GM12891 (cell line): ENCODE measurements around the gene ZRSR2.

Experiments
- DNase-seq: peaks from one replicate; pipeline ENCODE4 v3.0.0; 2011; ENCODE audit warnings: low spot score; ENCODE audit not compliant: insufficient read length
- FAIRE-seq: peaks from 2 replicates; lab custom pipeline; 2011; peaks lifted over from hg19 to GRCh38; lab: Jason Lieb, UNC
- PAX5 ChIP-seq: IDR thresholded peaks from 2 replicates; pipeline ENCODE4 v1.6.1; 2011; ENCODE audit warnings: low read length, moderate library complexity, mild to moderate bottlenecking; ENCODE audit not compliant: insufficient read depth, severe bottlenecking
- POLR2A ChIP-seq: IDR thresholded peaks from 2 replicates; pipeline ENCODE4 v1.6.1; 2011; ENCODE audit warnings: low read depth, low read length, control low read depth
- POLR2AphosphoS5 ChIP-seq: IDR thresholded peaks from 2 replicates; pipeline ENCODE4 v1.6.1; 2011; ENCODE audit warnings: low read depth, low read length, control low read depth
- POU2F2 ChIP-seq: IDR thresholded peaks from 2 replicates; pipeline ENCODE4 v1.6.1; 2011; ENCODE audit warnings: low read depth, mild to moderate bottlenecking, control low read depth, low read length, moderate library complexity
- SPI1 ChIP-seq: IDR thresholded peaks from 2 replicates; pipeline ENCODE4 v1.6.1; 2011; ENCODE audit warnings: low read depth, low read length, control low read depth
- TAF1 ChIP-seq: IDR thresholded peaks from 2 replicates; pipeline ENCODE4 v1.6.1; 2011; ENCODE audit warnings: low read depth, low read length, control low read depth

The ZRSR2 gene

DNA sequence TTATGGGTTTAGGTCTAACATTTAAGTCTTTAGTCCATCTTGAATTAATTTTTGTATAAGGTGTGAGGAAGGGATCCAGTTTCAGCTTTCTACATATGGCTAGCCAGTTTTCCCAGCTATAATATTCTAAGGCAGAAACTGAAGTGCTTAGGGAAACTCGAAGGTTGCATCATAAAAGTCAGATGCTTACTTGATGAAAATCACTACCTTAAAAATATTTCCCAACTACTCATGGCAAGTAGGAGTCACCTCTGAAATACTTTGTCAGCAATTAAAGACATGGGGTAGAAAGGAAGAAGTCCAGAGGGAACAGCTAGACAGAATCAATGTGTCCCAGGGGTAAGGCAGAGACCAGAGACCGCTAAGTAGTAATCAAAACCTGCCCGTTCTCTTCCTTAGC lies 70.6 kb downstream of the ZRSR2 start:
- DNase-seq (no peak), FAIRE-seq (no peak)
- no peak for TF ChIP-seq POU2F2
- no peak for TF ChIP-seq POLR2A
- no peak for TF ChIP-seq TAF1
- TF ChIP-seq SPI1 = no peak
- no peak for TF ChIP-seq PAX5
- no peak for TF ChIP-seq POLR2AphosphoS5

GRCh38 chrX:15864023-15864422 lies 73.7 kb downstream of the ZRSR2 start:
- DNase-seq = no peak
- TF ChIP-seq SPI1 (no peak), PAX5 (no peak), POLR2AphosphoS5 (no peak), POU2F2 (no peak), TAF1 (no peak), POLR2A (no peak)
- FAIRE-seq = peak; percentile 20

DNA sequence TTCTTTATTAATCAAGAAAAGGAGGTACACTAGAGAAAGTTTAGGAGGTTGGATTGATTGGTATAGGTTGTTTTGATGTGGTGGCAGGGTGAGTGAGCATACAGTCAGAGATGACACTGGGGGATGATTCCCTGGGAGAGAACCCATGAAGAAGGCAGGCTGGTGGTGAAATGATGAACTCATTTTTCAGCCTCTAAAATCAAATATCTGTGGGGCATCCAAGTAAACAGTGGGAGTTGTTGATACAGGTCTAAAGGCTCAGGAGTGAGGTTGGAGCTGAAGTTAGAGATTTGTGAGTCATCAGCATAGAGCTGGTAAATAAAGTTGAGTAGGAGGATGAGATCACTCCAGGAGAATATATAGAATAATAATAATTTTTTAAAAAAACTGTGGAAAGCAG lies 74.3 kb downstream of the ZRSR2 start:
- DNase-seq = no peak
- FAIRE-seq = peak; percentile 5
- TF ChIP-seq POU2F2 = no peak
- TF ChIP-seq SPI1 = no peak
- no peak for TF ChIP-seq TAF1
- TF ChIP-seq POLR2A = no peak
- no peak for TF ChIP-seq POLR2AphosphoS5
- TF ChIP-seq PAX5 = no peak

GRCh38 chrX:15866147-15866546 lies 75.9 kb downstream of the ZRSR2 start:
- no peak for DNase-seq
- FAIRE-seq = peak; percentile 41
- TF ChIP-seq POLR2AphosphoS5 (no peak), SPI1 (no peak), POU2F2 (no peak), POLR2A (no peak), PAX5 (no peak), TAF1 (no peak)

- FAIRE-seq (no peak), DNase-seq (no peak)
- TF ChIP-seq SPI1 (no peak), POLR2AphosphoS5 (no peak), TAF1 (no peak)
Measured at GRCh38 chrX:15869695-15870094, 79.4 kb downstream of the ZRSR2 start.

- no peak for TF ChIP-seq POLR2AphosphoS5
- no peak for TF ChIP-seq PAX5
- no peak for TF ChIP-seq POU2F2
- no peak for TF ChIP-seq POLR2A
- TF ChIP-seq SPI1 = no peak
- no peak for TF ChIP-seq TAF1
- no peak for FAIRE-seq
Measured at GRCh38 chrX:15870310-15870709, 80.0 kb downstream of the ZRSR2 start.

More at GRCh38 chrX:15870310-15870709, 80.0 kb downstream of the ZRSR2 start:
- DNase-seq = no peak
